Mesendoderm (in vitro differentiated cells): ENCODE measurements around the gene POLR2E.

ENCODE experiments used
- DNase-seq: peaks from one replicate; pipeline ENCODE4 v3.0.0; 2013
- H2AK5ac ChIP-seq: 2 replicates; pipeline ENCODE4 v1.6.1; 2013; ENCODE audit warnings: low read length, inconsistent platforms
- H2BK120ac ChIP-seq: 2 replicates; pipeline ENCODE4 v1.6.1; 2013; ENCODE audit warnings: low read depth, mild to moderate bottlenecking, low read length, moderate library complexity, mixed read lengths
- H2BK15ac ChIP-seq: replicated peaks from 2 replicates; pipeline ENCODE4 v1.6.1; 2013; ENCODE audit warnings: low read depth, mild to moderate bottlenecking, moderate library complexity
- H2BK5ac ChIP-seq: 2 replicates; pipeline ENCODE4 v1.6.1; 2013; ENCODE audit warnings: low read length, inconsistent platforms
- H3K18ac ChIP-seq: 2 replicates; pipeline ENCODE4 v1.6.1; 2013; ENCODE audit warnings: mild to moderate bottlenecking, low read length, mixed read lengths
- H3K23ac ChIP-seq: one replicate; pipeline ENCODE4 v1.6.1; 2013; ENCODE audit warnings: low read length
- H3K27ac ChIP-seq: 2 replicates; pipeline ENCODE4 v1.5.1; 2013; ENCODE audit warnings: low read depth, mild to moderate bottlenecking, inconsistent platforms, low read length, moderate library complexity
- H3K27me3 ChIP-seq: 2 replicates; pipeline ENCODE4 v1.6.1; 2013; ENCODE audit warnings: low read length, control low read depth, mild to moderate bottlenecking, inconsistent platforms; ENCODE audit not compliant: insufficient read depth, poor library complexity
- H3K36me3 ChIP-seq: 2 replicates; pipeline ENCODE4 v1.6.1; 2013; ENCODE audit warnings: low read length, inconsistent platforms; ENCODE audit not compliant: control insufficient read depth, insufficient read depth
- H3K4ac ChIP-seq: one replicate; pipeline ENCODE4 v1.6.1; 2013; ENCODE audit warnings: low read depth, mild to moderate bottlenecking, low read length, moderate library complexity
- H3K4me1 ChIP-seq: 2 replicates; pipeline ENCODE4 v1.6.1; 2013; ENCODE audit warnings: low read depth, low read length, inconsistent platforms; ENCODE audit not compliant: control insufficient read depth
- H3K4me2 ChIP-seq: 2 replicates; pipeline ENCODE4 v1.6.1; 2013; ENCODE audit warnings: low read length
- H3K4me3 ChIP-seq: 2 replicates; pipeline ENCODE4 v1.5.1; 2013; ENCODE audit warnings: mild to moderate bottlenecking, low read length
- H3K56ac ChIP-seq: one replicate; pipeline ENCODE4 v1.6.1; 2013; ENCODE audit warnings: low read length
- H3K79me1 ChIP-seq: 2 replicates; pipeline ENCODE4 v1.6.1; 2013; ENCODE audit warnings: low read length, inconsistent platforms
- H3K79me2 ChIP-seq: 2 replicates; pipeline ENCODE4 v1.6.1; 2013; ENCODE audit warnings: mild to moderate bottlenecking, low read length; ENCODE audit not compliant: control insufficient read depth, insufficient read depth
- H3K9ac ChIP-seq: 2 replicates; pipeline ENCODE4 v1.6.1; 2013; ENCODE audit warnings: low read length, inconsistent platforms
- H4K5ac ChIP-seq: one replicate; pipeline ENCODE4 v1.6.1; 2013; ENCODE audit warnings: low read length
- H4K8ac ChIP-seq: one replicate; pipeline ENCODE4 v1.6.1; 2013; ENCODE audit warnings: low read depth, mild to moderate bottlenecking, control low read depth, low read length, moderate library complexity
- WGBS: extraction: QIAGEN DNeasy Blood & Tissue Kit; methylation state at CpG from one replicate; pipeline ENCODE4 v1.1.7; 2013; ENCODE audit warnings: low lambda C conversion rate, missing lambda C conversion rate; ENCODE audit not compliant: insufficient coverage; ENCODE audit errors: extremely low coverage; 5-methylcytosine and 5-hydroxymethylcytosine counted together

The POLR2E gene

GRCh38 chr19:1073956-1074517, 21.1 kb downstream of the POLR2E start:
- no peak overlapping the region for H3K4me2 ChIP-seq
- no peak overlapping the region for H3K4me3 ChIP-seq
- no peak overlapping the region for H3K4ac ChIP-seq
- H3K36me3 ChIP-seq = no peaks in the 10 kb centered on the region
- H2BK5ac ChIP-seq = no peak overlapping the region
- no peaks in the 10 kb centered on the region for H3K4me1 ChIP-seq
- DNase-seq = no peak
- no CpG with 5 or more reads among the region's 28 CpGs for WGBS
- H3K79me1 ChIP-seq = no peaks in the 10 kb centered on the region
- no peak overlapping the region for H2AK5ac ChIP-seq
- H4K5ac ChIP-seq = no peak overlapping the region
- H2BK120ac ChIP-seq = no peak overlapping the region
- H2BK15ac ChIP-seq = no peak overlapping the region
- H3K56ac ChIP-seq = no peak overlapping the region
- no peak overlapping the region for H4K8ac ChIP-seq
- no peaks in the 10 kb centered on the region for H3K79me2 ChIP-seq
- no peak overlapping the region for H3K27ac ChIP-seq
- no peak overlapping the region for H3K23ac ChIP-seq
- H3K9ac ChIP-seq = no peak overlapping the region
- H3K27me3 ChIP-seq = peaks cover 5% of the 10 kb centered on the region
- no peak overlapping the region for H3K18ac ChIP-seq

DNA sequence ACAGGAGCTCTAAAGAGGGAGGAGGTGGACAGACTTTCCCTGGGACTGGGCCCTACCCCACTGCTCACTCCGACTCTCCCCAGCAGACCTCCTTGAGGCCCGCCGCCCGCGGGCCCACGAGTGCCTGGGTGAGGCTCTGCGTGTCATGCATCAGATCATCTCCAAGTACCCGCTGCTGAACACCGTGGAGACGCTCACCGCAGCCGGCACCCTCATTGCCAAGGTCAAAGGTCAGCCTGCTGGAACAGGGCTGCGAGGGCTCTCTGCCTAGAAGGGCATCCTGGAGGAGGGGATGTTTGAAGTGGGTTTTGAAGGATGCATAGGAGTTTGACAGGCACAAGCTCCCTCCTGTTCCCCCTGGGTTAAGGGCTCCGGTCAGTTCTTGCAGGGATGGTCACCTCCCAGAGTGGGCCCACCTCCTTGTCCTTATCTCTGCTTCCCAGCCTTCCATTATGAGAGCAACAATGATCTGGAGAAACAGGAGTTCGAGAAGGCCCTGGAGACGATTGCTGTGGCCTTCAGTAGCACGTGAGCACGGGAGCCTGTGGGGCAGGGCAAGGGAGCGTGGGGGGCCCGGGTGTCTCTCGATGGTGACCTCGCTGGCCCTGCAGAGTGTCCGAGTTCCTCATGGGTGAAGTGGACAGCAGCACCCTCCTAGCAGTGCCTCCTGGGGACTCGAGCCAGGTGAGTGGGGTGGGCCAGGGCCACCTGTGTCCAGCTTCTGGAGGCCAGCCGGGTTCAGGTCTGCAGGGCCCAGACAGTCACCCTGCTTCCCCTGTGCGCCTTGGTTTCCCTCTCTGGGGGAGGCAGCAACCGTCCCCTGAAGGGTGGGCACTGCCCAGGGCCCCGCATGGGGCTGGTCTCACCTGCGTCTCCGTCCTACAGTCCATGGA, 21.9 kb downstream of the POLR2E start:
- DNase-seq = no peak
- Histone ChIP-seq H2BK120ac (no peak overlapping the region), H2BK15ac (no peak overlapping the region), H3K79me2 (no peaks in the 10 kb centered on the region), H3K36me3 (no peaks in the 10 kb centered on the region), H3K27me3 (peaks cover 5% of the 10 kb centered on the region), H3K18ac (no peak overlapping the region), H3K9ac (no peak overlapping the region), H3K4me3 (no peak overlapping the region), H3K4me2 (no peak overlapping the region), H3K4me1 (no peaks in the 10 kb centered on the region), H2BK5ac (no peak overlapping the region), H4K8ac (no peak overlapping the region), H4K5ac (no peak overlapping the region), H3K4ac (no peak overlapping the region), H3K23ac (no peak overlapping the region), H3K79me1 (no peaks in the 10 kb centered on the region), H2AK5ac (no peak overlapping the region), H3K27ac (no peak overlapping the region), H3K56ac (no peak overlapping the region)
- WGBS = no CpG with 5 or more reads among the region's 30 CpGs

GRCh38 chr19:1072371-1073015, 22.7 kb downstream of the POLR2E start:
- H3K23ac ChIP-seq = no peak overlapping the region
- no peak overlapping the region for H3K56ac ChIP-seq
- no peak overlapping the region for H3K4me3 ChIP-seq
- H3K4ac ChIP-seq = no peak overlapping the region
- H3K79me1 ChIP-seq = no peaks in the 10 kb centered on the region
- DNase-seq = no peak
- no peak overlapping the region for H2BK120ac ChIP-seq
- no peak overlapping the region for H3K4me2 ChIP-seq
- WGBS = no CpG with 5 or more reads among the region's 11 CpGs
- H3K36me3 ChIP-seq = no peaks in the 10 kb centered on the region
- H3K79me2 ChIP-seq = no peaks in the 10 kb centered on the region
- H3K18ac ChIP-seq = no peak overlapping the region
- H2AK5ac ChIP-seq = no peak overlapping the region
- no peaks in the 10 kb centered on the region for H3K4me1 ChIP-seq
- H2BK15ac ChIP-seq = no peak overlapping the region
- peaks cover 5% of the 10 kb centered on the region for H3K27me3 ChIP-seq
- H4K8ac ChIP-seq = no peak overlapping the region
- H2BK5ac ChIP-seq = no peak overlapping the region
- H3K9ac ChIP-seq = no peak overlapping the region
- H3K27ac ChIP-seq = no peak overlapping the region
- no peak overlapping the region for H4K5ac ChIP-seq

GRCh38 chr19:1070931-1071791, 24.0 kb downstream of the POLR2E start:
- no peaks in the 10 kb centered on the region for H3K79me2 ChIP-seq
- H4K5ac ChIP-seq = no peak overlapping the region
- H3K23ac ChIP-seq = no peak overlapping the region
- no peak overlapping the region for H2BK5ac ChIP-seq
- no peak overlapping the region for H2AK5ac ChIP-seq
- no peaks in the 10 kb centered on the region for H3K36me3 ChIP-seq
- no peak overlapping the region for H3K4me3 ChIP-seq
- no peaks in the 10 kb centered on the region for H3K79me1 ChIP-seq
- H3K27ac ChIP-seq = no peak overlapping the region
- no CpG with 5 or more reads among the region's 99 CpGs for WGBS
- H2BK15ac ChIP-seq = no peak overlapping the region
- H3K4me1 ChIP-seq = peaks cover 4% of the 10 kb centered on the region
- H4K8ac ChIP-seq = no peak overlapping the region
- no peak overlapping the region for H3K9ac ChIP-seq
- H3K18ac ChIP-seq = no peak overlapping the region
- no peak for DNase-seq
- H3K27me3 ChIP-seq = peaks cover 5% of the 10 kb centered on the region
- peak overlapping the region; percentile 60 for H3K56ac ChIP-seq
- no peak overlapping the region for H2BK120ac ChIP-seq
- H3K4me2 ChIP-seq = peak overlapping the region; percentile 19
- H3K4ac ChIP-seq = no peak overlapping the region

- peaks cover 4% of the 10 kb centered on the region for H3K4me1 ChIP-seq
- H3K18ac ChIP-seq = no peak overlapping the region
- H3K79me2 ChIP-seq = no peaks in the 10 kb centered on the region
- H2AK5ac ChIP-seq = no peak overlapping the region
- no peak overlapping the region for H2BK5ac ChIP-seq
- no peaks in the 10 kb centered on the region for H3K36me3 ChIP-seq
- H3K23ac ChIP-seq = no peak overlapping the region
- no peak overlapping the region for H3K27ac ChIP-seq
- no peak overlapping the region for H3K4me2 ChIP-seq
- H4K5ac ChIP-seq = no peak overlapping the region
- WGBS = no CpG with 5 or more reads among the region's 21 CpGs
- no peak overlapping the region for H3K9ac ChIP-seq
- H3K79me1 ChIP-seq = no peaks in the 10 kb centered on the region
- DNase-seq = peak; percentile 57
- peak overlapping the region; percentile 37 for H3K56ac ChIP-seq
- H2BK120ac ChIP-seq = no peak overlapping the region
- no peak overlapping the region for H3K4ac ChIP-seq
- no peak overlapping the region for H3K4me3 ChIP-seq
- no peak overlapping the region for H4K8ac ChIP-seq
- H2BK15ac ChIP-seq = no peak overlapping the region
- H3K27me3 ChIP-seq = peaks cover 5% of the 10 kb centered on the region
Measured at GRCh38 chr19:1070576-1070930, 24.6 kb downstream of the POLR2E start.
